Thyroid gland (tissue), 4 donors: ENCODE measurements around the gene IFNL2. TPM values are rescaled to one million over a fixed set of nuclear protein-coding genes. Genes with fewer than 3 reads are reported as not detected.

Source experiments
- DNase-seq, 2 donors: peaks; one replicate each; pipeline ENCODE4 v3.0.0-alpha.2; 2019
- H3K27ac ChIP-seq, 3 donors: fragments of 200-600 bp; sonication (generic); 1 replicate in 2 of 3; 2 replicates in 1 of 3; pipeline ENCODE4 v1.5.1; 2016 to 2019; ENCODE audit warnings: mild to moderate bottlenecking in 1 of 3, moderate library complexity in 1 of 3
- H3K27me3 ChIP-seq: fragments of 200-600 bp; sonication (generic); one replicate; pipeline ENCODE4 v1.5.1; 2019
- H3K36me3 ChIP-seq, 2 donors: fragments of 200-600 bp; sonication (generic); one replicate each; pipeline ENCODE4 v1.5.1; 2016 to 2019
- H3K4me1 ChIP-seq, 2 donors: fragments of 200-600 bp; sonication (generic); one replicate each; pipeline ENCODE4 v1.5.1; 2017 to 2019
- H3K4me3 ChIP-seq, 3 donors: fragments of 200-600 bp; sonication (generic); replicated peaks in 1 of 3; 1 replicate in 2 of 3; 2 replicates in 1 of 3; pipeline ENCODE4 v1.5.1; 2016; ENCODE audit warnings: mild to moderate bottlenecking in 1 of 3
- H3K9me3 ChIP-seq: fragments of 200-600 bp; sonication (generic); one replicate; pipeline ENCODE4 v1.5.1; 2017
- CTCF ChIP-seq, 6 experiments: fragments of 200-600 bp in 3 of 6; fragments of 450-650 bp in 3 of 6; sonication (generic) in 3 of 6; IDR thresholded peaks; one replicate each; pipeline ENCODE4 v1.5.1; 2016 to 2019; ENCODE audit warnings: antibody characterized with exemption in 6 of 6, mild to moderate bottlenecking in 2 of 6, inconsistent platforms in 1 of 6, moderate library complexity in 1 of 6
- POLR2A ChIP-seq, 2 donors: fragments of 450-650 bp; IDR thresholded peaks; one replicate each; pipeline ENCODE4 v1.6.1; 2017; ENCODE audit warnings: antibody characterized with exemption in 2 of 2, mild to moderate bottlenecking in 2 of 2, moderate library complexity in 1 of 2
- WGBS, 2 donors: methylation state at CpG; one replicate each; pipeline ENCODE4 v1.1.5; 2017; 5-methylcytosine and 5-hydroxymethylcytosine counted together
- intact Hi-C: fragments of 100-400 bp; cut with DNase I; formaldehyde crosslinking; loops from one replicate; pipeline ENCODE4 v1.15.1; 2023
- total RNA-seq, 4 donors: library from RNA; depleted of rRNA; stranded (reverse); fragments of >200 nt; gene quantifications; one replicate each; pipeline ENCODE4 v1.2.3, GENCODE V29; 2016

The IFNL2 gene
- total RNA-seq, 4 donors from 2014 or later = not detected

- no peak overlapping the region for H3K27ac ChIP-seq
- no peaks in the 10 kb centered on the region for H3K36me3 ChIP-seq
- intact Hi-C loops = no loop called here
- H3K4me3 ChIP-seq = no peak overlapping the region
- DNase-seq = no peak
- H3K27me3 ChIP-seq = peaks cover 17% of the 10 kb centered on the region
- WGBS, 2 donors = 86 to 88% methylated on average over 3 of the region's 3 CpGs
- H3K4me1 ChIP-seq = peaks cover 0 to 17% of the 10 kb centered on the region in 2 donors
- H3K9me3 ChIP-seq = no peaks in the 10 kb centered on the region
- TF ChIP-seq POLR2A (IDR thresholded peaks at IDR 0.05) (no peak), CTCF (IDR thresholded peaks at IDR 0.05) (no peak)
Observed at GRCh38 chr19:39261704-39262103, 6.5 kb upstream of the IFNL2 start.

- 75 to 83% methylated on average over 4 of the region's 4 CpGs for WGBS, 2 donors
- TF ChIP-seq CTCF (IDR thresholded peaks at IDR 0.05) = no peak
- peaks cover 0 to 17% of the 10 kb centered on the region in 2 donors for H3K4me1 ChIP-seq
- intact Hi-C loops = no loop called here
- no peak for DNase-seq
- H3K36me3 ChIP-seq = no peaks in the 10 kb centered on the region
- no peak overlapping the region for H3K27ac ChIP-seq
- H3K27me3 ChIP-seq = peaks cover 17% of the 10 kb centered on the region
- no peaks in the 10 kb centered on the region for H3K9me3 ChIP-seq
- no peak overlapping the region for H3K4me3 ChIP-seq
Observed at GRCh38 chr19:39262496-39262895, 5.7 kb upstream of the IFNL2 start.

- no peak overlapping the region for H3K4me3 ChIP-seq
- H3K36me3 ChIP-seq = no peaks in the 10 kb centered on the region
- H3K27me3 ChIP-seq = peaks cover 17% of the 10 kb centered on the region
- no peaks in the 10 kb centered on the region for H3K9me3 ChIP-seq
- no peak for TF ChIP-seq POLR2A (IDR thresholded peaks at IDR 0.05)
- TF ChIP-seq CTCF (IDR thresholded peaks at IDR 0.05) = no peak
- no peak overlapping the region for H3K27ac ChIP-seq
- intact Hi-C loops = no loop called here
- WGBS, 2 donors = 15 to 19% methylated on average over 12 to 15 of the region's 17 CpGs
- DNase-seq = no peak
- peaks cover 0 to 17% of the 10 kb centered on the region in 2 donors for H3K4me1 ChIP-seq
Observed at GRCh38 chr19:39263912-39264305, 4.3 kb upstream of the IFNL2 start.

- H3K27me3 ChIP-seq = peaks cover 17% of the 10 kb centered on the region
Observed at GRCh38 chr19:39264306-39265290, 3.6 kb upstream of the IFNL2 start.

More at GRCh38 chr19:39264306-39265290, 3.6 kb upstream of the IFNL2 start:
- H3K27ac ChIP-seq = no peak overlapping the region
- DNase-seq = no peak
- no peak overlapping the region for H3K4me3 ChIP-seq
- WGBS, 2 donors = 6 to 9% methylated on average over 14 to 38 of the region's 102 CpGs
- no peaks in the 10 kb centered on the region for H3K9me3 ChIP-seq
- H3K36me3 ChIP-seq = no peaks in the 10 kb centered on the region
- no peak for TF ChIP-seq POLR2A (IDR thresholded peaks at IDR 0.05)
- TF ChIP-seq CTCF (IDR thresholded peaks at IDR 0.05) = no peak
- H3K4me1 ChIP-seq = peaks cover 0 to 17% of the 10 kb centered on the region in 2 donors
- intact Hi-C loops = no loop called here
